GM12801 (cell line): Measurements from ENCODE around the gene PRKCB.

Source experiments
- TF ChIP-seq, protein P1 (sequence below): IDR thresholded peaks from one replicate; pipeline ENCODE4 v1.5.1; 2011; ENCODE audit warnings: control low read depth; ENCODE audit not compliant: insufficient read length; ENCODE audit errors: extremely low read depth

PRKCB gene

GRCh38 chr16:24054741-24055491 is 219.1 kb downstream of the PRKCB start:
- TF ChIP-seq, protein P1, sequence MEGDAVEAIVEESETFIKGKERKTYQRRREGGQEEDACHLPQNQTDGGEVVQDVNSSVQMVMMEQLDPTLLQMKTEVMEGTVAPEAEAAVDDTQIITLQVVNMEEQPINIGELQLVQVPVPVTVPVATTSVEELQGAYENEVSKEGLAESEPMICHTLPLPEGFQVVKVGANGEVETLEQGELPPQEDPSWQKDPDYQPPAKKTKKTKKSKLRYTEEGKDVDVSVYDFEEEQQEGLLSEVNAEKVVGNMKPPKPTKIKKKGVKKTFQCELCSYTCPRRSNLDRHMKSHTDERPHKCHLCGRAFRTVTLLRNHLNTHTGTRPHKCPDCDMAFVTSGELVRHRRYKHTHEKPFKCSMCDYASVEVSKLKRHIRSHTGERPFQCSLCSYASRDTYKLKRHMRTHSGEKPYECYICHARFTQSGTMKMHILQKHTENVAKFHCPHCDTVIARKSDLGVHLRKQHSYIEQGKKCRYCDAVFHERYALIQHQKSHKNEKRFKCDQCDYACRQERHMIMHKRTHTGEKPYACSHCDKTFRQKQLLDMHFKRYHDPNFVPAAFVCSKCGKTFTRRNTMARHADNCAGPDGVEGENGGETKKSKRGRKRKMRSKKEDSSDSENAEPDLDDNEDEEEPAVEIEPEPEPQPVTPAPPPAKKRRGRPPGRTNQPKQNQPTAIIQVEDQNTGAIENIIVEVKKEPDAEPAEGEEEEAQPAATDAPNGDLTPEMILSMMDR = no peak

GRCh38 chr16:24062270-24062817 is 226.6 kb downstream of the PRKCB start:
- TF ChIP-seq, protein P1 = no peak

DNA sequence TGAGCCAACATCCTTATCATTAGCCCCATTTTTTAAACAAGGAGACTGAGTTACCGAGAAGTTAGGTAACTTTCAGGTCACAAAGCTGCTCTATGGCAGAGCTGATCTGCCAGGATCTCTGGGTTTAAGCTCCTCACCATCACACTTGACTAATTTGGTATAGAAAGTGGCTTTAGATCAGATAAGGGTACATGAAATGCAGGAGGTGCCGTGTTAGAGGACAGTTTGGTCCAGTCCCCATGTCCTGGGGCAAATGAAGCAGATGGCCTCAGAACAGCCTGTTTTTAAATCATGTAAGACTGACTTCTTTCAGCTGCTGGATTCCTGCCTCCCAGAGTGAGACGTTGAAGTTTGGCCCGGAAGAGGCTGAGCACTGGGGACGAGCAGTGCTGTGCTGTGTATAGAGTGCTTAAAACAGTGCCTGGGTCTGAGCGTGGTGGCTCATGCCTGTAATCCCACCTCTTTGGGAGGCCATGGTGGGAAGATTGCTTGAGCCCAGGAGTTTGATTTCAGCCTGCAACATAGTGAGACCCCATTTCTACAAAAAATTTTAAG is 233.3 kb downstream of the PRKCB start:
- TF ChIP-seq, protein P1 = no peak

- TF ChIP-seq, protein P1 = no peak
Measured at GRCh38 chr16:24070851-24071250, 235.1 kb downstream of the PRKCB start.

GRCh38 chr16:24071666-24072360 is 236.0 kb downstream of the PRKCB start:
- TF ChIP-seq, protein P1 = no peak

DNA sequence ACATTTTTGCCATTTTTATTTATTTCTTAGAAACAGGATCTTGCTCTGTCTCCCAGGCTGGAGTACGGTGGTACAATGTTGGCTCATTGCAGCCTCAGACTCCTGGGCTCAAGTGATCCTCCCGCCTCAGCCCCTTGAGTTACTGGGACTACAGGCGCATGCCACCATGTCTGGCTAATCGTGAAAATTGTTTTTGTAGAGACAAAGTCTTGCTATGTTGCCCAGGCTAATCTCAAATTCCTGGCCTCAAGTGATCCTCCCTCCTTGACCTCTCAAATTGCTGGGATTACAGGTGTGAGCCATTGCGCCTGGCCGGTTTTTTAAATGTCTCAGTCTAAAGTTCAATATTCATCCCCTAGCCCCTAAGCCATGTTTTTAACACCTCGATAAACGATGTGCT is 237.5 kb downstream of the PRKCB start:
- TF ChIP-seq, protein P1 = no peak

DNA sequence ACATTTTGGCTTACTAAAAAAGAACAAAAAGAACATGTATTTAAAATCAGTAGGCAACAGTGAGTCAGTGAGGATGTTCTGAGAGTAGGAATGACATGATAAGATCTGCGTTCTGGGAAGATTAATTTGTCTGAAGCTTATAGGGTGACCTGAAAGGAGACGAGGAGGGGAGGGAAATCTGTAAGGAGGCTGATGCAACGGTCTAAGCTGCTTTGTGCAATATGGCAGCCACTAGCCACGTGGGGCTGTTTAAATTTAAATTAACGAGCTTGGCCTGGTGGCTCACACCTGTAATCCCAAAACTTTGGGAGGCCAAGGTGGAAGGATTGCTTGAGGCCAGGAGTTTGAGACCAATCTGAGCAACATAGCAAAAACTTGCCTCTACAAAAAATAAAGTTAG is 238.8 kb downstream of the PRKCB start:
- TF ChIP-seq, protein P1 = no peak
